Measurements from ENCODE around the gene ANKS6. TPM values are rescaled to one million over a fixed set of nuclear protein-coding genes. Genes with fewer than 3 reads are reported as not detected.
A peak's percentile ranks its signal among the peaks of the same experiment; 100 is the strongest.

The ANKS6 gene
- total and polyA plus RNA-seq, 2 of the 4 experiments (the other 2 are of a cell fraction): 9.0 to 23.6 TPM

GRCh38 chr9:98809311-98810101 is 13.2 kb upstream of the ANKS6 start:
- H3K9me3 ChIP-seq (ENCODE audit: control insufficient read depth, insufficient read depth, low read length): no peaks in the 10 kb centered on the region
- H3K4ac ChIP-seq (ENCODE audit: low read depth, low read length): no peak overlapping the region
- H3K36me3 ChIP-seq (ENCODE audit: control insufficient read depth, insufficient read depth, low read length): no peaks in the 10 kb centered on the region
- WGBS, 2 experiments (ENCODE audit: extremely low coverage in 2 of 2, insufficient read length in 1 of 2): no CpG with 5 or more reads among the region's 9 CpGs
- peak overlapping the region; percentile 46; the same call in 1 of the 2 replicates for H2AK5ac ChIP-seq (ENCODE audit: low read depth, low read length)
- ChIA-PET POLR2A (ENCODE audit: unreplicated experiment) (no interaction called here), CTCF (interaction anchor here (0.6 kb wide), 1 partner anchor 195 kb away, joined by 3 read pairs; no protein-coding TSS in a partner anchor)
- H2BK20ac ChIP-seq (ENCODE audit: low read depth, low read length): no peak overlapping the region
- no peak overlapping the region for H3K14ac ChIP-seq (replicated peaks; ENCODE audit: low read depth, low read length)
- no peak overlapping the region for H3K56ac ChIP-seq (ENCODE audit: extremely low read depth, insufficient read depth, low read length)
- no TSS peak for BruUV-seq (replicated peaks)
- peaks cover 11% of the 10 kb centered on the region for H3K27me3 ChIP-seq (ENCODE audit: control insufficient read depth, insufficient read depth, low read length)
- no peak overlapping the region for H2BK120ac ChIP-seq (ENCODE audit: low read depth, low read length)
- no peak overlapping the region for H3K4me3 ChIP-seq (ENCODE audit: insufficient read depth, low read depth, low read length)
- no peak overlapping the region for H2AK9ac ChIP-seq (replicated peaks; ENCODE audit: low read depth, low read length, poor library complexity)
- H3K27ac ChIP-seq (ENCODE audit: insufficient read depth, low read length): no peak overlapping the region
- H3K79me1 ChIP-seq (ENCODE audit: low read depth in 1 of 2, low read length in 2 of 2): no peaks in the 10 kb centered on the region
- H2BK15ac ChIP-seq (ENCODE audit: low read depth, low read length): no peak overlapping the region
- no peak overlapping the region for H3K4me2 ChIP-seq (ENCODE audit: low read depth, low read length)
- H2BK5ac ChIP-seq (ENCODE audit: low read depth, low read length, poor library complexity, severe bottlenecking): no peak overlapping the region
- peak overlapping the region; percentile 3 for H2AFZ ChIP-seq (replicated peaks; ENCODE audit: low read length, poor library complexity)
- no peaks in the 10 kb centered on the region for H4K20me1 ChIP-seq (ENCODE audit: insufficient read depth, low read length)
- in situ Hi-C loops (cut with MboI; ENCODE audit: low sequenced_read_pairs) (no loop called here), dilution Hi-C loops (cut with HindIII; ENCODE audit: low sequenced_read_pairs, unreplicated experiment) (no loop called here), intact Hi-C loops (cut with micrococcal nuclease) (no loop called here)
- no peak overlapping the region for H4K5ac ChIP-seq (ENCODE audit: low read depth, low read length)
- H3K4me1 ChIP-seq (ENCODE audit: control insufficient read depth, insufficient read depth, low read length): peaks cover 21% of the 10 kb centered on the region
- no peak overlapping the region for H3K23ac ChIP-seq (ENCODE audit: low read depth, low read length)
- no peak overlapping the region for H4K8ac ChIP-seq (ENCODE audit: low read depth in 2 of 2, low read length in 2 of 2)
- H3K9me1 ChIP-seq (ENCODE audit: insufficient read depth, low read length): peaks cover 6% of the 10 kb centered on the region
- H3K18ac ChIP-seq (ENCODE audit: low read depth, low read length): no peak overlapping the region; the same call in 1 of the 2 replicates
- ATAC-seq (ENCODE audit: low read depth): no peak
- H3K9ac ChIP-seq (ENCODE audit: low read depth, low read length): no peak overlapping the region
- no peak for DNase-seq
- no peak overlapping the region for H4K91ac ChIP-seq (ENCODE audit: insufficient read depth, low read depth, low read length)
- TF ChIP-seq RCOR1 (IDR thresholded peaks at IDR 0.05; ENCODE audit: insufficient replicate concordance, low read length) (no peak), RAD21 (IDR thresholded peaks at IDR 0.05; ENCODE audit: low read length) (no peak), POLR2A (IDR thresholded peaks at IDR 0.05; ENCODE audit: low read depth, low read length) (no peak), CHD1 (IDR thresholded peaks at IDR 0.05; ENCODE audit: low read depth, low read length) (no peak), CEBPB (IDR thresholded peaks at IDR 0.05; ENCODE audit: low read depth, low read length) (no peak), FOS (IDR thresholded peaks at IDR 0.05; ENCODE audit: low read depth, low read length) (no peak), BHLHE40 (IDR thresholded peaks at IDR 0.05; ENCODE audit: low read depth, low read length) (no peak), MXI1 (IDR thresholded peaks at IDR 0.05; ENCODE audit: borderline replicate concordance, low read depth, low read length) (no peak), SMC3 (IDR thresholded peaks at IDR 0.05; ENCODE audit: low read depth, low read length) (no peak), MAFK (IDR thresholded peaks at IDR 0.05; ENCODE audit: low read depth, low read length) (no peak), MAZ (IDR thresholded peaks at IDR 0.05; ENCODE audit: borderline replicate concordance, low read depth, low read length) (no peak), NFE2L2 (IDR thresholded peaks at IDR 0.05; ENCODE audit: low read depth, low read length) (no peak), ELK1 (IDR thresholded peaks at IDR 0.05; ENCODE audit: borderline replicate concordance, low read depth, low read length) (no peak), RFX5 (IDR thresholded peaks at IDR 0.05; ENCODE audit: low read depth, low read length) (no peak), CTCF (conservative IDR thresholded peaks at IDR 0.05; ENCODE audit: low read depth, low read length) (no peak)

Measured in IMR-90 (cell line).